NCI-H510A treated with DMSO at 0.1 percent for 48 hours (cell line): ENCODE measurements around the gene RNF223.
A peak's percentile ranks its signal among the peaks of the same experiment; 100 is the strongest.
"Not testable (repeated sequence)": the region's sequence is repeated elsewhere in the genome, so short reads cannot be mapped to it uniquely, and the experiment has no call there.

Experiments
- DNase-seq: peaks from one replicate; lab custom pipeline; 2025; lab: John Stamatoyannopoulos, UW

The RNF223 gene

GRCh38 chr1:1087351-1088028, 13.4 kb upstream of the RNF223 start:
- no peak for DNase-seq

- no peak for DNase-seq
Observed at GRCh38 chr1:1086911-1087341, 12.8 kb upstream of the RNF223 start.

GRCh38 chr1:1085911-1086841, 12.1 kb upstream of the RNF223 start:
- no peak for DNase-seq

- DNase-seq = no peak
Observed at GRCh38 chr1:1085171-1085841, 11.2 kb upstream of the RNF223 start.

GRCh38 chr1:1084372-1085170, 10.5 kb upstream of the RNF223 start:
- DNase-seq = no peak

- DNase-seq = no peak
Observed at GRCh38 chr1:1083416-1084371, 9.6 kb upstream of the RNF223 start.

- DNase-seq = no peak
Observed at GRCh38 chr1:1082776-1083415, 8.8 kb upstream of the RNF223 start.

- no peak for DNase-seq
Observed at GRCh38 chr1:1082239-1082775, 8.2 kb upstream of the RNF223 start.

GRCh38 chr1:1081311-1082238, 7.5 kb upstream of the RNF223 start:
- no peak for DNase-seq

- DNase-seq = no peak
Observed at GRCh38 chr1:1080951-1081310, 6.8 kb upstream of the RNF223 start.

- peak; percentile 97 for DNase-seq
Observed at GRCh38 chr1:1080122-1080757, 6.1 kb upstream of the RNF223 start.

- DNase-seq = peak; percentile 97
Observed at GRCh38 chr1:1079408-1080121, 5.5 kb upstream of the RNF223 start.

GRCh38 chr1:1077396-1077795, 3.3 kb upstream of the RNF223 start:
- DNase-seq = not testable (repeated sequence)

- DNase-seq = no peak
Observed at GRCh38 chr1:1075148-1075935, 1.2 kb upstream of the RNF223 start.

- no peak for DNase-seq
Observed at GRCh38 chr1:1074631-1075147, 583 bp upstream of the RNF223 start.
